GM12872 (cell line): ENCODE measurements around the gene TNNI3.

Source experiments
- CTCF ChIP-seq: IDR thresholded peaks from 3 replicates; pipeline ENCODE4 v1.5.1; 2011; ENCODE audit warnings: low read depth, mild to moderate bottlenecking, low read length, moderate library complexity; ENCODE audit not compliant: insufficient read depth

The TNNI3 gene

GRCh38 chr19:55116859-55117662, 40.5 kb downstream of the TNNI3 start, which contains the start of gene PPP1R12C:
Gene PPP1R12C (minus strand): TSS chr19:55117637. CDS start chr19:55117543, 94 bp downstream.
- no peak for TF ChIP-seq CTCF

- TF ChIP-seq CTCF = no peak
Observed at GRCh38 chr19:55116232-55116858, 41.2 kb downstream of the TNNI3 start.

GRCh38 chr19:55115446-55116065, 42.0 kb downstream of the TNNI3 start:
- no peak for TF ChIP-seq CTCF

GRCh38 chr19:55114566-55115145, 42.9 kb downstream of the TNNI3 start:
- TF ChIP-seq CTCF = no peak

- no peak for TF ChIP-seq CTCF
Observed at GRCh38 chr19:55113570-55114039, 43.9 kb downstream of the TNNI3 start.

- TF ChIP-seq CTCF = peak; percentile 31; the same call in 2 of the 3 replicates
Observed at GRCh38 chr19:55112777-55113569, 44.6 kb downstream of the TNNI3 start.
